HuH-7 (cell line): ENCODE data around the gene NEK10.
"Not testable (repeated sequence)": the region's sequence is repeated elsewhere in the genome, so short reads cannot be mapped to it uniquely, and the experiment has no call there.

Experiments
- DNase-seq: peaks from one replicate; pipeline ENCODE4 v3.0.0; 2011; ENCODE audit warnings: low spot score

NEK10 gene, protein sequence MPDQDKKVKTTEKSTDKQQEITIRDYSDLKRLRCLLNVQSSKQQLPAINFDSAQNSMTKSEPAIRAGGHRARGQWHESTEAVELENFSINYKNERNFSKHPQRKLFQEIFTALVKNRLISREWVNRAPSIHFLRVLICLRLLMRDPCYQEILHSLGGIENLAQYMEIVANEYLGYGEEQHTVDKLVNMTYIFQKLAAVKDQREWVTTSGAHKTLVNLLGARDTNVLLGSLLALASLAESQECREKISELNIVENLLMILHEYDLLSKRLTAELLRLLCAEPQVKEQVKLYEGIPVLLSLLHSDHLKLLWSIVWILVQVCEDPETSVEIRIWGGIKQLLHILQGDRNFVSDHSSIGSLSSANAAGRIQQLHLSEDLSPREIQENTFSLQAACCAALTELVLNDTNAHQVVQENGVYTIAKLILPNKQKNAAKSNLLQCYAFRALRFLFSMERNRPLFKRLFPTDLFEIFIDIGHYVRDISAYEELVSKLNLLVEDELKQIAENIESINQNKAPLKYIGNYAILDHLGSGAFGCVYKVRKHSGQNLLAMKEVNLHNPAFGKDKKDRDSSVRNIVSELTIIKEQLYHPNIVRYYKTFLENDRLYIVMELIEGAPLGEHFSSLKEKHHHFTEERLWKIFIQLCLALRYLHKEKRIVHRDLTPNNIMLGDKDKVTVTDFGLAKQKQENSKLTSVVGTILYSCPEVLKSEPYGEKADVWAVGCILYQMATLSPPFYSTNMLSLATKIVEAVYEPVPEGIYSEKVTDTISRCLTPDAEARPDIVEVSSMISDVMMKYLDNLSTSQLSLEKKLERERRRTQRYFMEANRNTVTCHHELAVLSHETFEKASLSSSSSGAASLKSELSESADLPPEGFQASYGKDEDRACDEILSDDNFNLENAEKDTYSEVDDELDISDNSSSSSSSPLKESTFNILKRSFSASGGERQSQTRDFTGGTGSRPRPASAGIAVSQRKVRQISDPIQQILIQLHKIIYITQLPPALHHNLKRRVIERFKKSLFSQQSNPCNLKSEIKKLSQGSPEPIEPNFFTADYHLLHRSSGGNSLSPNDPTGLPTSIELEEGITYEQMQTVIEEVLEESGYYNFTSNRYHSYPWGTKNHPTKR

DNA sequence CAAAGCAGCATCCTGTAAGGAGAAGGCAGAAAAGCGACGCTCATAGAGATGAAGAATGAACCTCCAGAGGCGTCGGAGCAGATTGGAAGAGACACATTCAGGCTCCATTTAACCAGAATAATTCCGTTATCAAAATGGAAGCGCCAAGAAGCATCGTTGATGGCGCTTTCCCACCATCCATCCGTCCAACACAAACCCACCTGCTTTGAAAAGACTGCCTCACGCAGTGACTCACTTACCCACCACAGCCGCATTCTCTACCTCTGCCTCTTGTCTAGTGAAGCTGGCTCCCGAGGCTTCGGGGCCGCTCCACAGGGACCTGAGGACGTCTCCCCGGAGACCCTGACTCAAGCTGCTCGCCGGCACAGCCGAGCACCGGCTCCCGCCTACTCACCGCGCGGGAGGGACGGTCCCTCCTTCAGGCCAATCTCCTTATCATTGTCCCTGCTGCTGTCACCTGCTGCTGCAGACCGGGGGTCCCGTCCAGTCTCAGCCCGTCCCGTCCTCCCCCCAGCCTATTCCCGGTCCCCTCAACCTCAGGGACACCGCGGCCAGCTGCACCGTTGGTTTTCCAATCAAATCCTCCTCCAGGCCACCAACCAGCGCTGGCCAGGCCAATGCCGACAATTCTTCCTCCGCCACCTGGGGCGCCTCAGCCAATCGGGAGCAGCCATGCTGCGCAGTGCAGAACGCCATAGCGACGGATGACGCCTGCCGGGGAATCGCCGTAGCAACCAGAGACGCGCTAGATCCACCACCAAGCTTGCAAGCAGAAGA, at the start of gene NEK10:
TSS of gene NEK10 (minus strand) at position 553 of the 777 bp plus-strand sequence. CDS start 16,501 bp downstream, outside the sequence.
- peak; percentile 98 for DNase-seq

DNA sequence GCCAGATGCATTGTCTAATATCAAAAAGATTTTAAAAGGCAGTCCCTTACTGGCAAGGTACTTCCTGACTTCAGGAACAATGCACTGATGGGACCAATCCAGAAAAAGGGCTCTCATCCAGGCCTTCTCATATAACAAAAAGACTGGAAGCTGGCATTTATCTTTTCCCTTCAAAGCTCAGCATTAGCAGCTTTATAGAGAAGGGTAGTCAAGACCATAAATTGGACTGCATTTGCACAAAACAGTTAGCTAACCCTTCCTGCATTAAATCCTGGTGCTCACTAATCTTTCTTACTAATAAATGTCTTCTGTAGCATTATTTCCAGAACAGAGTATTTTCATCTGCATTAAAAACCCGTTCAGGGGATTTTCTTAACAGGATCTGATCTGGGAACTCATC, 46.0 kb upstream of the NEK10 start:
- no peak for DNase-seq

DNA sequence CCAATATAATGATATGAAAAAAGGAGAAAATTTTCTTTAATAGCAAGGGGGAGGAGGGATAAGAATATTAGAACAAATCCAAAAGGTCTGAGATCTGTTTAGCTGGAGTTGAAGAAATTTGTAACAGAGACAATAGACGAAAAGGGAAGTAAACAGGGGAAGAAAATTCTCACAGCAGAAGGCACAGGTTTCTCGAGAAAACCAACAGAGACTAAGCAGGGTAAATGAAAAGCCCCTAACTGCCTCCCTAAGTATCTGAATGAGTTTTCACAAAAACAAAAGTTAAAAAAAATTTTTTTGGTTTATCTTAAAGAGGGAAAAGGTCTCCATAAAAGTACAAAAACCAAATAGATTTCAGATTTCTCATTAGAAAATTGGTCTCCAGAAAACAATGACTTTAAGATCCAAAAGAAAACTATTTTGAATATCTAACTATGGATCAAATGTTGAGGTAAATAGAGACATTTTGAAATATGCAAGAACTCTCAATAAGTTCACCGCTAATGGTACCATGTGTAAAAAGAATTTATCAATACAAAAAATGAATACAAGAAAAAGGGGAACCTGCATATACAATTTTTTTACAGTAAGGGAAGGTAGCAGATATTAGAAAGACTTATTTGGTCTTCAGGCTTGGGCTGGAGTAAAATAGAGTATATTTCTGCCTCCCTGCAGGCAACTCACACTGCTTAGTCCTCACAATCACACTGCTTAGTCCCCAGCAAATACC, 23.9 kb upstream of the NEK10 start:
- DNase-seq, result no peak

DNA sequence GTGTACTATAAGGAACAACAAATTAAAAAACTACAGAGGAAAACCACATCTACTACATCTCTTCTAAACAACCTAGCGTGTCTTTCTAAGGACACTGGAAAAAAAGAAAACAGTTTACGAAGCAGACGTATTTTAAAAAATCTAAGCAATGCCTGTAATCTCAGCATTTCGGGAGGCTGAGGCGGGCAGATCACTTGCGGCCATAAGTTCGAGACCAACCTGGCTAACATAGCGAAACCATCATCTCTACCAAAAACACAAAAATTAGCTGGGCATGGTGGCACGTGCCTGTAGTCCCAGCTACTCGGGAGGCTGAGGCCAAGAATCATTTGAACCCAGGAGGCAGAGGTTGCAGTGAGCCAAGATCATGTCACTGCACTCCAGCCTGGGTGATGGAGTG, 23.2 kb upstream of the NEK10 start:
- DNase-seq, result not testable (repeated sequence)

DNA sequence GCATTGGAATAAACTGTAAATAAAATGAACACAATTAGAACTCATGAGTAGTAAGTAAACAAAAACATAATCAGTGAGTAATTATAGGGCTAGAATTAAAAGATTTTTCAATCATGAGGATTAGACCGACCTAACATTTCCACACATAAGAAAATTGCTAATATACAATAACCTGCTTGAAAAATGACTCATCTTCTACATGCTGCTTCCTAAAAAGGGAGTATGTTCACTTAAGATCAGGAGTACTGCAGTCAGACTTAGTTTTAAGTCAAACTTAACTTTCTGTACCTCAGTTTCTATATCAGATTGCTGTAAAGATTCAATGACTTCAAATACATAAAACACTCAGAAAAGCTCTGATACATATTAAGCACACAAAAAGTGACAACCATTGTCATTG, 22.6 kb upstream of the NEK10 start:
- no peak for DNase-seq

DNA sequence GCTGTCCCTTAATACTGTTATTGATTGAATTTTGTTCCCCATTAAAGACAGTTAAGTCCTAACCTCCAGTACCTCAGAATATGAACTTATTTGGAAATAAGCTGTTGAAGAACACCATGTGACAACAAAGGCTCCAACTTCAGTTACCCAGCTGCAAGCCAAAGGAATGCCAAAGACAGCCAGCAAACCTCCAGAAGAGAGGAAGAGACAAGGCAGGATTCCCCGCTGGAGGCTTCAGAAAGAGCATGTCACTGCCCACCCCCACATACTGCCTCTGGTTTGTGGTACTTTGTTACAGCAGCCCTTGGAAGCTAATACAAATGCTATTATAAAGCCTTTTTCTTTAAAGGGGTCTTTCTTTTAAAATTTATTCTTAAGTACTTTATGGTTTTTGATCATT, 18.4 kb upstream of the NEK10 start:
- no peak for DNase-seq

DNA sequence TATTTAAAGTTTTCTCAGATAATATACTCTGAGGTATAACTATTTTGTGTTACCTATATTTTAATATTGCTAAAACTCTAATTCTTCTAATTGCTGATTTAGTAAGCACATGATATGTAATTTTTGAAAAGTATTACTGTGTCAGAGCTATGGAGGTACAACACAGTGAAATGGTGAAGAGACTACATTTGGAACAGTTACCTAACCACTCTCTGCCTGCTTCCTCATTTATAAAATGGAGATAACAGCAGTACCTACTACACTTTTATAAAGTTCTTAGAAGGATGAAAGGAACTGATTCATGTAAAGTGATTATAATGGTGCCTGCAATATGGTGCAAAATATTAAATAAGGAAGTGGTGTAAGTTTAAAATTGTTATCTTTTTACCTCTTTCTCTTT, 16.3 kb upstream of the NEK10 start:
- DNase-seq, result no peak

DNA sequence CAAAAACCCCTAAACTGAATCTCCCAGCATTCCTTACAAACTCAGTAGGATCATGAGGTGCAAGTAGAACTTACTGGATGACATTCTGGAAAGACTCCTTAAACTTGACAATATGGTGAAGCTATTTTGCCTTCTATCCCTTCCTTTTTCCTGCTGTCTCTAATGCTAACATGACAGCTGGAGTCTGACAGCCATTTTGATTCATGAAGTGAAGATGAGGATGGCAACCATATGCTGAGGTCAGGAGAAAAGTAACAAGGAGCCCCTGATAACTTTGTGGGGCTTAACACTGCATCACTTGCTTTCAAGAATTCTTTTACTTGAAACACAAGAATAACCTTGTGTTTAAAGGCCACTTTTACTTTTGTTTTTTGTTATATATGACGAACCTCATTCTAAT, 15.0 kb upstream of the NEK10 start:
- no peak for DNase-seq

DNA sequence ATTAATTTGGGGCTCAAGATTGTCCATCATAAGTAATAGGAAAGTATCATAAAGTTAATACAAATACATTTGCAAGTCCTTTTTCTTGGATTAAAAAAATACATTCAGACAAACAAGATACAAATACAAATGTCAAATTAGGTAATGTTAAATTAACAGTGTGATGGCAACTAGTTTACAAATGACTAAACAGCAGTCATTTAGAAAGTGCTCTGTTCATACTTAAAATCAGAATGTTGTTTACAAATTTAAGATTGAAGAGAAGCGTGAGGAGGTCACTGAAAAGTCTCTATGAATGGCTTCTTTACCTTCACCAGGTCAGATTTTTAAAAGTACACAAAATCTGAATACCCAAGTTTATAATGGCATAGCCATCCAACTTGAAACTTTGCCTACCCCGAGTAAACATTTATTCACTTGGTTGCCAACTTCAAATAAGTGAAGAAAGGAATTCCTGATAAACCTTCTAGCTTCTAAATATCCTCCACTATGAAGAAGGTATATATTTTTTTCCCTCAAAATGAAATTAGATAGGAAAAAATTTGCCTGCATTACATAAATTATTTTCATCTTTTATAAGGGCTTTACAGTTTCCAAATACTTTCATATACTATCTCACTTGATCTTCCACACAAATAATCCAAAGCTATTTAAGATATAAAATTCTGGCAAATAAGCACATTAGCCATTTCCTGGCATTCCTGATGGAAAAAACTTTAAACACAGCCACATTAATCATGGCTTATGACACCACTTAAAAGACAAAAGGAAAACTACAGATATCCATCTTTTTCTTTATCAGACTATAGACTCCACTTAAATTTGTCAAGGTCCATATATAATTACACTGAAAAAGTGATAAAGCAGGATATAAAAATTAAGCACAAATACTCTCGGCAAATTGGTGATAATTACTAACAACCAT, 11.5 kb upstream of the NEK10 start:
- no peak for DNase-seq

DNA sequence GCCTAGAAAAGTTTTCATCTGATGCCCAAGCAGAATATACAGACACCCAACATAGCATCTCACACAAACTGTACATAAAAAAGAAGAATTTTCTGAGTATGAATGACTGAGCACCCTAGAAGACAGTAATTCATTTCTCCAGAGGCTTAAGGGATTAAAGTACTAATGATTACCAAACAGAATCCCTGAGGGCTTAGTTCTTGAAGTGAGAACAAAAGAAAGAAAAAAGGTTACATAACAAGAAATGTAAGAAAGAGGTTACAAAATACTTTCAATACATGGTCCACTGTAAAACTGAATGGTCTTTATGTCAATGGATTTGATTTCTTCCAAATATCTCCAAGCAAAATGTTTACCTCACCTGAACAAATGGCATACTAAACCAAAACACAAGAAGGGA, 9.1 kb upstream of the NEK10 start:
- no peak for DNase-seq

DNA sequence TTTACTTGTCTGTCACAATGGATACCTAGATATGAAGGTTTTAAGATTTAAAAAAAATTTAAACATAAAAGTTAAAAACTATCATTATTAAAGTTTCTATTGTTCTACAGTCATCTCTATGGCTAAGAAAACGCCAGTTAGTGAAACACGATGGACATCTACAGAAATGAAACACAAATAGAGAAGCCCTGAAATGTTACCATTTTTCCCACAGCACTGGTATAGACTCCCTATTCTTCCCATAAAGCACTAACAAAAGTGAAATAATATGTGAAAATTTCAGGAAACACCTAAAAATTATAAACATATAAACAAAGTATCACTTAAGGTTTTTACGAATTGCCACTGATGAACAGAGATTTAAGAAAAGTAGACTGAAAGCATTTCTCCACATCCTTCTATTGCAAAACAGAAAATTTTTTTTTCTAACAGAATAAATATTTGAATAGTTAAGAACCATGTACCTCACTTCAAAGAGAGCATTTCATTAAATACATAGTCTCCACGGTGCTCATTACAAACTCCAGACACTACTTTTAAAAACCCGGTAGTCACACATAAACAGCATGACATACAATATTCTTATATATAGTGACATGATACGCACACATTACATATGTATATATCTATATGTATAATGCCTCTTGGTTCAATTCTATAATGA, 7.1 kb upstream of the NEK10 start:
- DNase-seq, result peak; percentile 25

DNA sequence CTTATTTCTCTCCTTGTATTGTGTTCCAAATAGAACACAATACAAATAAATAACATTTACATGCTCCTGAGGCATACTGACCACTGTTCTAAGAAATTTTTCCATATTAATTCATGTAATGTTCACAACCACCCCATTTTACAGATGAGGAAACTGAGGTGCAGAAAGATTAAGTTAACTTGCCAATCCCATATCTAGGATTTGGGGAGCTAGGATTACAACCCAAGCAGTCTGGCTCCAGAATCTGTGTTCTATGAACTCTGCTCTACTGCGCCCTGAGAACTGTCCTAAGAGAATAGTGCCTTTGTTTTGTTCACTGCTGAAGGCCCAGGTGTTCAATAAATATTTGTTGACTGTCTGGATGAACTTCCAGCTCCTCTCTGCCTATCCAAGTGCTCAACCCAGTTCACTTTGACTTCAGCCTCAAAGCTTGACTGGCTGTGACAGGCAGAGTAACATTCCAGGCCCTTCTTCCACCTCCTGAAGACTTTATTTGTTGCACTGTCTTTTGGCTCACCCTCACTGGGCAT, 3.1 kb downstream of the NEK10 start:
- DNase-seq, result peak; percentile 26

DNA sequence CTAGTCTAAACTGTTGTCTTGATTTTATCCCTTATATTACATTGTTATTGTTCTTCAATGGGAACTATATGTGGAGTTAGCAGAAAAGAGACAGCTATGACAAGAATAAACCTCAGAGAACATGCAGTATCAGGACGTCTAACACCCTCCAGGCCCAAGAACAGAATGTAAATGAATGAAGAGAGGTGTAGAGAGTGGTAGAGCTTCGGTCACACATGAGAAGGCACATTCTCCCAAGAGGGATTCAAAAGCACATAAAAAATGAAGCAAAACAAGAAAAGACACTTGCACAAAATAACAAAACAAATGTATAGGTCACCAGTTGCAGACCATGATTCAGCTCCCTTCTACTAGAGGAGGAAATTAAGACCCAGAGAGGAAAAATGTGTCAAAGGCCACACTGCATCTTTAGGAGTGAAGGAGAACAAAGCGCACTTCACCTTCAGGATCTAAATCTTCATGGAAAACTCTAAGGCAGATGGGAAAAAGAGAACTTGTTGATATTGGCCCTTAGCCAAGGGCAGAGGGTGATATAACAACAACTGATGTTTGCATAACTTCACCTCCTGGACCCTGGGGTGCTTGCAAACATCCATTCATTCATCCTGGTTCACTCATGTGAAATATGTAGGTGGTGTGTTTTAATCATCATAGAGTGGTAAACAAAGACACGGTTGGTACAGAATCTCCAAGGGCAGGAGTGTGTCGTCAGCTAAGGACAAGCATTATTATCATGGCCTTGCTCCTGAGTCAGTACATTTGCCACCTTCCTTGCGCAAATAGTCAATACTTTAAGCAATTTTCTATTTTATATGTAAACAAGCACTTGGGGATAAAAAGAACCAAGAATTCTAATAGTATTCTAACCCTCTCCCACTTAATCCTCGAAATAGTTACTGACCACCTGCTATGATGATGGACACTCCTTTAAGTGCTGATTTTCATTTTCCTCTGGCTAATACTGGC, 8.8 kb downstream of the NEK10 start:
- peak; percentile 84 for DNase-seq

DNA sequence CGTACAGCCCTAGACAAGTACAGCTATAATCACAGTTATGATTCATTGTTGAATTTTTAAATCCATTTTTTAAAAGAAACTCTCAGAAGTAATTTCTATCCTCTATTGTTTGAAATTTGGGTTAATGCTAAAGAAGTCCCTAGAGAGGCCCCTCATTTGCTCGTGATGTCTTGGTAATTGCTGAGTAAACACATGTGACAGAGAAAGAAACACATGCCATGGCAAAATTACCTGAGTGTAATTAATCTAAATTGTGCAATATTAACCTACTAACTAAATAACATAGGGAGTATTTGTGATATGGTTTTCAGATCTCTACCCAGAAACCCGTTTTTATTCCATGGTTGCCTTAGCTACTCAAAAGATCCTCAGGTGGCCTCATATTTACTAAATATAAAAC, 10.8 kb downstream of the NEK10 start:
- DNase-seq, result no peak

DNA sequence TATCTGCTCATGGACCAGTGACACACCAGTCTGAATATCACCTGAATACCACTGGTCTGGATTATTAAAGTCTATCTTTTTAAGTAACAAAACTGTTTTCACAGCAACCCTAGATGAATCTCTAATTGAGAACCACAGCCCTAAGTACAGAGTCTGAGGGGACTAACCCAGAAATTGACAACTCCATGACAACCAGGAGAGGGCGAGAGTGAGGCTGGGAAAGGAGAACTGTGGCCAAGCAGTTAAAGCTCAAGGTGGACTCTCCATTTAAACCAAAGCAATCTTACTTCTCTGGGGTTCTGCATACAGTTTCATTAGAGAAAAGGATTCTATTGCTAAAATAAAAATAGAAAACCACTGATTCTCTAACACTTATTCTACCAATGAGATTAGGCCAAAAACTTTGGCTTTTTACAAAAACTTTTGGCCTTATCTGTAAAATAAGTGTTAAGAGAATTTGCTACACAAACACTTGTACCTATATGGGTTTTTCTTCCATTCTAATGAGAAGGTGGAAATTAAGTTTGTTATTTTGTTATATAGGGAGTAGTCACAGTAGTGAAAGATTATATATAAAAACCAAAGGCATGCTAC, 11.4 kb downstream of the NEK10 start:
- peak; percentile 55 for DNase-seq

DNA sequence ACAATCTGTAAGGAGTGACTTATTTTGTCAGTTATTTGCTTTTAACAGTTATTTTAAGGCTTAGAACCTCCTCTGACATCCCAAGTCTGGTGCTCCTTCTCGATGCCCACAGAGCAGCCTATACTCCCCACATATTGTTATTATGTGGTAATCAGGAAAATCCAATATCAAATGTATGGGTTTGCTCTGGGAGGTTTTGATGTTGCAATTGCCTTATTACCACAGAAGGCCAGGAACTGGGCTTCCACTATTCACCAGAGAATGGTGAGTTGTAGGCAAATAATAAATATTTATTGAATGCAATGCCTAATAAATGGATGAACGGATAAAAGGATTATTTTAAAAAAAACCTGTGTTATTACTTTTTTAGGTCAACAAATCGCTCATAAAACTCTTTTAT, 12.2 kb downstream of the NEK10 start:
- DNase-seq, result no peak

DNA sequence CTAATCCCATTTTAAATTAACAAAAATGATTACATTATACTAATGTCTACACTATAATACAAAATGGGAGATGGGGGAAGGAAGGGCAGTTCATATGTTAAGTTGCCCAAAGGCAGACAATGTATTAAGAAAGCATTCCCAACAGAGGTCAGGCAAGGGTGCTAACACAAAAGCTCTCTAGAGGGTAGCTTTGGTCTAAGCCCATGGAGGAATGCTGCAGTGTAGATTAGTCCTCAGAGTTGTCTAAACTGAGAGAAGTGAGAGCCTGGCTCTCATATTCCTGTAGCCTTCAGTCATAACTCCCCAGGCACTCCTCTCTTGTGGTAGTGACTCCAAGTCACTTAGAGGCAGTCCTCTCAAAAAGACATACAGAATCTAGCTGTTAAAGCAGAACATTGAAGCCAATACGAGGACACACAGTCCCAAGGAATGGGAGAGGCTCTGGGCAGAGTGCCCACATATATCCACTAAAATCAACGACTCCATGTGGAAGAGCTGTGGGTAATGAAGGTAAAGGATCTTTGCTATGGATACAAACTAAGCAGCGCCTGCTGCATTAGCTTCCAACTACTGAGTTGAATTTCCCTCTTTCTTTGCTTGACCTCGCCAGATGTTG, 14.5 kb downstream of the NEK10 start:
- no peak for DNase-seq
